Astrocyte of the spinal cord (primary cell): ENCODE data around the gene CPVL.
A peak's percentile ranks its signal among the peaks of the same experiment; 100 is the strongest.

Experiments used
- DNase-seq: peaks from one replicate; pipeline ENCODE4 v3.0.0; 2011; ENCODE audit warnings: low read depth, low spot score
- H3K4me3 ChIP-seq: 2 replicates; pipeline ENCODE4 v1.5.1; 2011; ENCODE audit warnings: low read depth, mild to moderate bottlenecking, low read length, moderate library complexity
- in situ Hi-C: cut with HindIII; loops from 2 replicates; pipeline ENCODE4 v1.10.0; 2017; ENCODE audit warnings: low sequenced_read_pairs
- TF ChIP-seq, protein P1 (sequence below): IDR thresholded peaks from 2 replicates; pipeline ENCODE4 v1.5.1; 2012; ENCODE audit warnings: low read depth, mild to moderate bottlenecking, low read length, inconsistent platforms

The CPVL gene

DNA sequence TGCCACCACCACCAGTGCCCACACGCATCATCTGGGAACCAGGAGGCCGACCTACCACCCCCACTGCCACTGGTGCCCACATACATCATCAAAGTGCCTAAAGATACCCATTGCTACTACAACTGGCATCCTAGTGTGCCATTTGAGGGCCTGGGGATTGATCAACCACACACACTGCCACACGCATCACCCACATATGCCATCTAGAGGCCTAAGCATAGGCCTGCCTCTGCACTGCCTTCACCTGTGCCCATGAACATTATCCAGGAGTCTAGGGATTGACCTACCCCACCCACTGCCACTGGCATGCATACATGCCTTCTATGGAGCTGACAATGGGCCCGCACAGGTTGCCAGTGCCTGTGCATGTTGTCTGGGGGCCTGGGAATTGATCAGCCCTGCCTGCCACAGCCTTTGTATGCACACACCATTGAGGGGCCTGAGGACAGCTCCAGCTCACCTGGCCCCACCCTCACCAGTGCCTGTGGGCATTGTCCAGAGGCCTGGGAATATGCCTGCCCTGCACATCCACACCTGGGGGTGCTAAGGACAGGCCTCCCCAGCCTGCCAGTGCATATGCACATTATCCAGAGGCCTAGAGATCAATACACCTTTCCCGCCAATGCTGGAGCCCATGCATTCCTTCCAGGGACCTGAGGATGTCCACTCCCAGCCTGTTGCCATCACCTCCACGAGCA is 123.9 kb downstream of the CPVL start:
- no peak for DNase-seq
- H3K4me3 ChIP-seq = no peak overlapping the region
- TF ChIP-seq, protein P1, sequence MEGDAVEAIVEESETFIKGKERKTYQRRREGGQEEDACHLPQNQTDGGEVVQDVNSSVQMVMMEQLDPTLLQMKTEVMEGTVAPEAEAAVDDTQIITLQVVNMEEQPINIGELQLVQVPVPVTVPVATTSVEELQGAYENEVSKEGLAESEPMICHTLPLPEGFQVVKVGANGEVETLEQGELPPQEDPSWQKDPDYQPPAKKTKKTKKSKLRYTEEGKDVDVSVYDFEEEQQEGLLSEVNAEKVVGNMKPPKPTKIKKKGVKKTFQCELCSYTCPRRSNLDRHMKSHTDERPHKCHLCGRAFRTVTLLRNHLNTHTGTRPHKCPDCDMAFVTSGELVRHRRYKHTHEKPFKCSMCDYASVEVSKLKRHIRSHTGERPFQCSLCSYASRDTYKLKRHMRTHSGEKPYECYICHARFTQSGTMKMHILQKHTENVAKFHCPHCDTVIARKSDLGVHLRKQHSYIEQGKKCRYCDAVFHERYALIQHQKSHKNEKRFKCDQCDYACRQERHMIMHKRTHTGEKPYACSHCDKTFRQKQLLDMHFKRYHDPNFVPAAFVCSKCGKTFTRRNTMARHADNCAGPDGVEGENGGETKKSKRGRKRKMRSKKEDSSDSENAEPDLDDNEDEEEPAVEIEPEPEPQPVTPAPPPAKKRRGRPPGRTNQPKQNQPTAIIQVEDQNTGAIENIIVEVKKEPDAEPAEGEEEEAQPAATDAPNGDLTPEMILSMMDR = no peak
- in situ Hi-C loops = no loop called here

DNA sequence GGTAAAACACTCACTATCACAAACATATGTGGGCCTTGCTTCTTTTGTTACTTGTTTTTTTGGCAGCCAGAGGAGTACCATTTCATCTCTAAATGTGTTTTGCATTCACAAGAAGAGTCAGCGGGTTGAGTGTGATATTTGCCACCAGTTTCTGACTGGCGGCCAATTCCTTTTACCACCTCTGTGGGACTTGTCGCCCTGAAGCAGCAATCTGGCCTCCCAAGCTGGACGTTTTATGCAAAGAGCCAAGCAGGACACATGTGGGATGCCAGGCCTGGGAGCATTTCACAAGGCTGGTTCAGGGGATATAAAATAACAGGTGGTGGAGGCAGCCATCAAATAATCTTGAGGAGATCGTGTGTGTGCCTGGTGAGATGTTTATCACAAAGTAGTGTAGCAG is 126.4 kb downstream of the CPVL start:
- no peak overlapping the region for H3K4me3 ChIP-seq
- TF ChIP-seq, protein P1 = no peak
- DNase-seq = no peak
- in situ Hi-C loops = no loop called here

DNA sequence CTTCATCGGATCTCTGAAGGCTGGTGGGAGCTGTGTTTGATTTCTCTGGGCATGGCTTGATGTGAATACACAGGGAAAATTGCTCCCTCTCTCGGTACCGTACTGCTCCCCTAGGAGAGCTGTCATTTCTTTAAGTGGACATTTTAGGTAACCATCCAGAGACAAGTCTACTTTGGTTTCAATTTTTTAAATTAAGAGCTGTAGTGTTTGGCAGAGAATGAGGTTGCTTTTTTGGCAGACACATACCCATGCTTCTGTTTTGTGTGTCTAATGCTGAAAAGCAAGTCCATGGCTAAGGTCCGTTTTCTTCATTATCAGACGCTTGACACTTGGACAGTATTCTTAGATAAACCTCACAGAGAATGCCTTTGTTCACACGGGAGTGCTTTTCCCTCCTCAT is 127.0 kb downstream of the CPVL start:
- DNase-seq = no peak
- TF ChIP-seq, protein P1 = peak; percentile 27
- no peak overlapping the region for H3K4me3 ChIP-seq
- in situ Hi-C loops = no loop called here

DNA sequence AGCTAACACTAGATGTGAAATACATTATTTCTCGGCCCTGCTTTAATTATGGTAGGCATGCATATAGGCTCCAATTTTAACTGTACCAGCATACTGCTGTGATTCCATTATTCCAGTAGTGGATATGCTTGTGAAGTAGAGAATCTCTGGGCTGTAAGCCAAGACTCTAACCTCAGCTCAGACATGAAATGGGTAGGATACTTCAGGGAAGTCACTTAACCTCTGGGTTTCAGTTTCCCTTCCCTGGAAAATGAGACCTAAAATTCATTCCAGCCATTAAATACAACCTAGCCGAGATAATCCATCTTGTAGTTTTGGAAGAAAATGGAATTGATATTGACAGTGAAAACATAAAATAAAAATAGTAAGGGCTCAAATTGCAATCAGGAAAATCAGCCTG is 128.6 kb downstream of the CPVL start:
- DNase-seq = peak; percentile 57
- in situ Hi-C loops = no loop called here
- no peak overlapping the region for H3K4me3 ChIP-seq
- TF ChIP-seq, protein P1 = no peak

DNA sequence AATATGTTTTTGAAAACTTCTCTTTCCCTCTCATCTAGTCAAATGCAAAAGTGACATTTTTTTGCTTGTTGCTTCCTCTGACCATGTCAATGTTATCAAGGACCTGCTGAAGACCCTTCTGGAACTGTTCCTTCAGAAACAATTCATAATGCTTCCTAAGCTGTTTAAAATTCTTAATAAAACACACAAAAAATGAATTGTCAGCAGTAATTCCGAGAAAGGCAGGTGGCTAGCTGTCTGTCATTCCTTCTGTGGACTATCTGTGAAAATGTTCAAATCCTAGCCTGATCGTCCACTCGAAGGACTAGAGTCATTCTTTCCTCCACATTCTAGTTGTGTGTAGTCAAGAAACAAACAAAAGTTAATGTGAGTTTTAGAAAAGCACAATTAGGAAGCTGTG is 131.6 kb downstream of the CPVL start:
- TF ChIP-seq, protein P1 = no peak
- H3K4me3 ChIP-seq = no peak overlapping the region
- no peak for DNase-seq
- in situ Hi-C loops = no loop called here

DNA sequence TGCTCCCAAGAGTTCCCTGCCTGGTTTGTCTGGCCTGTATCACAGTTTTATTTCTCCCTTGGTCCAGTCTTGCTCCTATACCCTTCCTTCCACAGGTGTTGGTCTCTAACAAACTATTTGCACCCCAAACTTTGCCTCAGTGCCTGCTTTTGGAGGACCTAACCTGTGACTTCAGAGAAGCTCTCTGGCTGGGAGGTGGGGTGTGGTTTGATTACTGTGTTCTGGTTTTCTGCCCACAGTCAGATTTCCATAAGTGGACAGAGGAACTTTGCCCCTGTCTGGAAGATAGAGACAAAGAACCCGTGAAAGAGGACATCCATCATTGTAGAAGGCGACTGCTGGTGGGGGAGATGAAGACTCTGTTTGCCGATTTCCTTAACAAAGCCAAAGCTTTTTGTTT is 132.4 kb downstream of the CPVL start:
- TF ChIP-seq, protein P1 = no peak

More for the DNA sequence above, 132.4 kb downstream of the CPVL start:
- in situ Hi-C loops = no loop called here
- no peak for DNase-seq
- H3K4me3 ChIP-seq = no peak overlapping the region
